Measurements from ENCODE around the gene ABCC3. TPM values are rescaled to one million over a fixed set of nuclear protein-coding genes. Genes with fewer than 3 reads are reported as not detected.
"Not testable (repeated sequence)": the region's sequence is repeated elsewhere in the genome, so short reads cannot be mapped to it uniquely, and the experiment has no call there.

Gene ABCC3
- total RNA-seq, 1 donor from 2014 or later = 52.8 TPM

DNA sequence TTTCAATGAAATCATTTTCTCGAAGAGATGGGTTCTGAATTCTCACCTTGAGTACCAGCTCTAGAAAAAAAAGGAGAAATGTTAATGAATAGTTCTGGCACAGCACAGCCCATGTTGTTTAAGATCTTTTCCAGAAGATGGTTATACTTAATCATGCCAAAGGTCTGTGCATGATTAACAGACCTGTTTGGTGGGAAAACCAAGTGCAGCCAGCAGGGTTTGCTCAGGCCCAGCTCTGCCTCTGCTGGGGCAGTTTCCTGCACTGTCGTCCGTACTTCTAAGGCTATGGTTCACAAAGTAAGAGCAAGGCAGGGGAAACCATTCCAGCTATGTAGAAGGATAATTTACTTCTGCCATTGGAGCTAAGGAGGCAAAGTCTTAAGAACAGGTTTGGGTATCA is 62.4 kb downstream of the ABCC3 start:
- no peak for DNase-seq (ENCODE audit: low spot score)

- no peak for DNase-seq (ENCODE audit: low spot score)
These were observed 63.1 kb downstream of the ABCC3 start for GRCh38 chr17:50697663-50698272.

DNA sequence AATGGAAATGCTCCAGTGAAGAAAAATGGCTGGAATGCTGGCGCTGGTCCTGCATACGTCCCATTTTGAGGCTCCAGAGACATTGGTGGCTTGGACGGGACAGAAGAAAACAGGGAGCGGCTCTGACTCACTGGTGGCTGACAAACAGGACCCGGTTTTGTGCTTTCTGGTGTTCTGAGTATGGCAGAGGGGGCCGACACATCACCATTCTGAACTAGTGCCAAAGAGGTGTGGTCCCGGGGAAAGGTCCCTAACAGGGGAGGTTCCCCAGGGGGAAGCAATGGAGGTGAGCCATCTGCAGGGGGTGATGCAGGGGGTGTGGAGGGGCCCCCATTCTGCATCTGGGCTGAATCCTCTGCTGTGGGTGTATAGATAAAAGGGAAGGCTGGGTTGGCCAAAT is 64.7 kb downstream of the ABCC3 start:
- no peak for DNase-seq (ENCODE audit: low spot score)

GRCh38 chr17:50703162-50703561 is 68.5 kb downstream of the ABCC3 start:
- no peak for DNase-seq (ENCODE audit: low spot score)

DNA sequence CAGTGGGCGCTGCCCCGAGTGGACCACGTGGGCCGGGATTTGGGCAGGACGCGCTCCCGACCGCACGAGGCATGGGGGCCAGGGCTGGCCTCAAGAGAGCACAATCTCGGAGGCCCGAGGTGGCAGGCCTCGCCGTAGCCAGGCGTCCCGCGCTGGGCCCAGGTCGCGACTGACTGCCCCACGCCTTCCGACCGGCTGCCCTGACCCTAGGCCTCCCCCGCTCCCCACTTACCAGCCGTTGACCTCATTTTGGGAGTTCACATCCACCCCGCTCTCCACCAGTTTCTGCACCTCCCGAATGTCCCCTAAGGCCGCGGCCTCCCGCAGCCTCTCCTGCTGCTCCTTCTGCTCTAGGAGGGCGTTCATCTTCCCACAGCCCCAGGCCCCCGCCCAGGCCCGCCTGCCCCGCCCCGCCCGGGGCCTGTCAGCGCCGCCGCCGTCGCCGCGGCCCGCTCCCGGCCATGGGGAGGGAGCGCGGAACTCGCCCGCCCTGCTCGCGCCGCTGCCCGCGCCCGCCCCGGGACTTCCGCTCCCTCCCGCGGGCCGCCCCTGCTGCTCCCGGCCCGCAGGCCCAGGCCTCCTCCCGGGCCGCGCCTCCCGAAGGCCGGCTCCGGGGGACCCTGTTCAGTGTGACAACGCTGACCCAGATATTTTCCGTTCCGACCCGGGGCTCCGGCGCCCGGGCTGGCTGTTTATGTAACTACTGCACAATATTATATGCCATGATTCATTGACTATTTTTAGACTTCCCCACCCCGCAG is 72.8 kb downstream of the ABCC3 start, which contains the start of gene ANKRD40:
ANKRD40 (minus strand) TSS at position 626 of the 761 bp plus-strand sequence; CDS start at position 366, 260 bp downstream.
- DNase-seq (ENCODE audit: low spot score) = peak; percentile 94

- DNase-seq (ENCODE audit: low spot score) = no peak
These were observed 73.6 kb downstream of the ABCC3 start for GRCh38 chr17:50708050-50709000.

GRCh38 chr17:50709053-50709452 is 74.4 kb downstream of the ABCC3 start:
- DNase-seq (ENCODE audit: low spot score) = not testable (repeated sequence)

DNA sequence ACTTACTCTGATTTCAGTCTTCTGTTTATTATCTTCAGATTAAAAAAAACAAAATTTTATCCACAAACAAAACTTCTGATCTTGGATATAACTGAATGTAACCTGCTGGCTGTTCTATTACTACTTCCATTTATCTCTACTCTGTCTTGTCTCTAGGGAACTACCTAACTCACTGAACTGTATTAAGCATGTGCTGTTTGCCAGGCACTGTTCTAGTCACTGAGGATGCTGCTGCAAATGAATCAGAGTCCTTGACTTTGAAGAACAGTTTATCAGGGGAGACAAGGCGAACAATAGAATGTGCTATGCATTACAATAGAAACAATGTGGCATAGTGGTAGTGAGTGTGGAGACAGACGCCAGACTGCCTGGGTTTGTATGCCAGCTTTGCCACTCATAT is 75.3 kb downstream of the ABCC3 start:
- DNase-seq (ENCODE audit: low spot score) = no peak

DNA sequence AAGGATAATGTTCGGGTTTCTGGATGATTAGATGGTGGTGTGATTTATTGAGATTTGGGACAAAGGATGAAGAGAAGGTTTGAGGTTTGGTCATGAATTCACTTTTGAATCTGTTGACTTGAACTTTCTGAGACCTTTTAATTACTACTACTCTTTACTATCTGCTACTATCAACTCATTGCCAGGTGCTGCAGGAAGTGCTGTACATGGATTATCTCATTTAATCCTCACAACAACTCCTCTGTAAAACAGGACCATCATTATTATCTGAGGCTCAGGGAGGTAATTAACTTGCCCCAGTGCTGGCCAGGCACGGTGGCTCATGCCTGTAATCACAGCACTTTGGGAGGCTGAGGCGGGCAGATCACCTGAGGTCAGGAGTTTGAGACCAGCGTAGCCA is 76.0 kb downstream of the ABCC3 start:
- no peak for DNase-seq (ENCODE audit: low spot score)

DNA sequence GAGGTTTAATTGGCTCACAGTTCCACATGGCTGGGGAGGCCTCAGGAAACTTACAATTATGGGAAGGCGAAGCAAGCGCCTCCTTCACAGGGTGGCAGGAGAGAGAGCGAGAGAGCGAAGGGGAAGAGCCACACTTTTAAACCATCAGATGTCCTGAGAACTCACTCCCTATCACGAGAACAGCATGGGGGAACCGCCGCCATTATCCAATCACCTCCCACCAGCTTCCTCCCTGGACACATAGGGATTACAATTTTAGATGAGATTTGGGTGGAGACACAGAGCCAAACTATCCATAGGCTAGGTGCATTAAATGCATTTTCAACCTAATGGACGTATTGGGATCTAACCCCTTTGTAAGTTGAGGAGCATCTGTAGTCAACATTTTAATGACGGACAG is 78.0 kb downstream of the ABCC3 start:
- no peak for DNase-seq (ENCODE audit: low spot score)

DNA sequence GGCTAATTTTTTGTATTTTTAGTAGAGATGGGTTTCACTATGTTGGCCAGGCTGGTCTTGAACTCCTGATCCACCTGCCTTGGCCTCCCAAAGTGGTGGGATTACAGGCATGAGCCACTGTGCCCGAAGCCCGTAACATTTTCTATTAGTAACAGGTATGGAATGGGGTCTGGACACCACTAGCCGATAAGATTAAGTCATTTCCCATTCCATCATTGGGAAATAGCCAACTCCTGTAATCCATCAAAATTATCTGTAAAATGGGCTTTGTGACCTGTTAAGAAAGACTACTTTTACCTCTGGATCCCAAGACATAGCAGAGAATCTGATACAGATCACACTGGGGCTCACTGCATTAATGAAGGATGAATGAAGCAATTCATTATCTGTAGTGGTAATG is 80.8 kb downstream of the ABCC3 start:
- DNase-seq (ENCODE audit: low spot score) = no peak

- DNase-seq (ENCODE audit: low spot score) = peak; percentile 98
These were observed 84.7 kb downstream of the ABCC3 start, which contains the start of gene LUC7L3 for GRCh38 chr17:50719144-50719923. Gene LUC7L3, plus strand, starts transcription at chr17:50719603. Its CDS starts 130 bp downstream, at chr17:50719733.

DNA sequence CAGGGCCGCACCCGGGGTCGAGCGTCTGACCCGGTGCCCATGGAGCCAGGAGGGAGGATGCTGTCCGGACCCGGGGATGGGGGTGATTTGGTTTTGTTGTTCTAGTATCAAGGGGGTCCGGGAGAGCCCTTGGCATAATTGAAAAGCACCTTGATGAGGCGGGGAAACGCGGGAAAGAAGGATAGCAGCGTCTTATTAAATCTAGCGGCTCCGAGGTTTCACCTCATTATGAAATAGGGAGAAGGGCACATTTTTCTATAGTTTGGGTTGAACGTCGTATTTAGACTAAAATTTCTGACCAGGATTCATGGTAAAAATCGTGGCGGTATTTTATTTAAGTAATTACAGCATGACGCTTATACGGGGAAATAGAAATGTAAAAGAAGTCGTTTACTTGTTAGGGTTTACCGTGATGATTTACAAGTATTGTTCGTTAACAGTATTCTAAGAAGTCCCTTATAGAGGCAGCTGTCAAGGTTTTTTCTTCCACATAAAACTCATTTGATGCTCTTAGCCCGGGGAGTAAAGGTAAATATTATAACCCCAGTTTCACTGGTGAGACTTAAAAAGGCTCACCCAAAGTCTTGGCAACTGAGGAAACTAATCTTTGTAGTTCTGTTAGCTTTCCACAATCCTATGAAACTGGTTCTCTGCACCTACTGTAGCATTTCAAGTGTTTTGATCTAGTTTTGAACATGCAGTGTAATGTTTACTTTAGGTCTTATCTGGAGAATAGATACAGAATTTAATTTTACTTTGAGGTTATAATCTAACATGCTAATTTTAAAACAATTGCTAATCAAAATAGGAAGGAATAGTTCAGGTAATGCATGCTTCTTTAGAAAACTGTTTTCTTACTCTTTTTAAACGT is 85.5 kb downstream of the ABCC3 start:
- no peak for DNase-seq (ENCODE audit: low spot score)

DNA sequence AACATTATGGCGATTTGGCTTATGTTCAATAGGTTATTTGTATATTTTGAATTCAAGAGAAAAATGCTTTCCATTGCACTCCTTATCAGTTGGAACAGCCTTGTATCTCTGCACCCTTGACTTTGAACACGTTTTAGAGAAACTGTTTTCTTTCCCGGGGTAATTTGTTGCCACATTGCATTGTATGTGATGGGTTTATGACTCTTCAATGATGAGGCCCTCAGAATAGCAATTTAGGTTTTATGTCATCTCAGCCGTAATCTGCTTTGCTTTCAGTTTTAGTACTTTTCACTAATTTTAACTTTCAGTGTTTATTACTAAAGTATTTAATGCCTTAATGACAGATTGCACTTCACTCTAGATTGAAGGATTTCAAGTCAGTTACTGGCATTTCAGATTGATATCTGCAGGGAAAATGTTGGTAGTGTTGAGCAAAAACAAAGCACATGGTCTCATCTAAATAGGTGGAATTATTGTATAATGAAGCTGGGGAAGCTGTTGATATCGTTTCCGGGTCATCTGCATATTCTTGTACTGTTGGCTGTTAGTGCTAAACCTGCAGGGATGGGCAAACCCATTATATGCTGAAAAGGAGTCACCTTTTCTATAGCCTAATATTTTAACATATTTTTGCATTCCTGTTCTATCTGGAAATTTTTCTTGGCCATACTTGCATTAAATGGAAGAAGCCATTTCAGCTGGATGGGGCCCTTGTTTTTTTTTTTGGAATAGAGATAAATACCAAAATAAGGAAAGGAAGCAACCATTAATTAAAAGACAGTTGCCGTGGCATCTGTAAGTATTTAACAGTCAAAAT is 86.7 kb downstream of the ABCC3 start:
- no peak for DNase-seq (ENCODE audit: low spot score)

- no peak for DNase-seq (ENCODE audit: low spot score)
These were observed 88.1 kb downstream of the ABCC3 start for GRCh38 chr17:50722746-50723145.

GRCh38 chr17:50724622-50725021 is 89.9 kb downstream of the ABCC3 start:
- not testable (repeated sequence) for DNase-seq (ENCODE audit: low spot score)

GRCh38 chr17:50725769-50726655 is 91.3 kb downstream of the ABCC3 start:
- no peak for DNase-seq (ENCODE audit: low spot score)

DNA sequence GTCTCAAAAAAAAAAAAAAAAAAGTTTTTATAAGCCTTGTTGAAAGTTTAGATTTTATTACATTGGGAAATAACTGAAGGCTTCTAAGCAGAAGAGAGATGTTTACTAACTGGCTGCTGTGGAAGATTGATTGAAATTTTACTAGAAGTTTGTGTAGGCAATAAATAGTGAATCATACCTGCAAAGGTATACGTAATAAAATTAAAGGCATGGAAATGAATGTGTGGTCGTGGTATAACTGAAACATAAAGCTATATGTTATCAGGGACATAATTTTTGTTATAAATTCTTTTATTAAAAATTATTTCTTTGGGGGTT is 93.4 kb downstream of the ABCC3 start:
- DNase-seq (ENCODE audit: low spot score) = no peak

All from mesenteric fat pad (tissue), 1 donor.